A549 (cell line): Measurements from ENCODE around the gene RAD51B.

Experiments
- HOXA7 ChIP-seq: fragments of 250-450 bp; sonication (Bioruptor Pico); IDR thresholded peaks from 2 replicates; pipeline ENCODE4 v1.5.0; 2020; ENCODE audit warnings: mild to moderate bottlenecking, moderate library complexity
- MAX ChIP-seq: IDR thresholded peaks from 2 replicates; pipeline ENCODE4 v1.6.1; 2012
- MYC ChIP-seq: IDR thresholded peaks from 2 replicates; pipeline ENCODE4 v1.6.1; 2012; ENCODE audit warnings: mild to moderate bottlenecking, inconsistent platforms, low read length, improper control_type of control experiment, borderline replicate concordance
- TF ChIP-seq, protein P1 (sequence below): fragments of >200 bp; sonication (Bioruptor Twin); formaldehyde crosslinking; IDR thresholded peaks from 3 replicates; pipeline ENCODE4 v1.5.1; 2016

- TF ChIP-seq MYC (no peak), MAX (no peak), HOXA7 (CRISPR knock-in tag) (peak; percentile 81)
- TF ChIP-seq, protein P1, sequence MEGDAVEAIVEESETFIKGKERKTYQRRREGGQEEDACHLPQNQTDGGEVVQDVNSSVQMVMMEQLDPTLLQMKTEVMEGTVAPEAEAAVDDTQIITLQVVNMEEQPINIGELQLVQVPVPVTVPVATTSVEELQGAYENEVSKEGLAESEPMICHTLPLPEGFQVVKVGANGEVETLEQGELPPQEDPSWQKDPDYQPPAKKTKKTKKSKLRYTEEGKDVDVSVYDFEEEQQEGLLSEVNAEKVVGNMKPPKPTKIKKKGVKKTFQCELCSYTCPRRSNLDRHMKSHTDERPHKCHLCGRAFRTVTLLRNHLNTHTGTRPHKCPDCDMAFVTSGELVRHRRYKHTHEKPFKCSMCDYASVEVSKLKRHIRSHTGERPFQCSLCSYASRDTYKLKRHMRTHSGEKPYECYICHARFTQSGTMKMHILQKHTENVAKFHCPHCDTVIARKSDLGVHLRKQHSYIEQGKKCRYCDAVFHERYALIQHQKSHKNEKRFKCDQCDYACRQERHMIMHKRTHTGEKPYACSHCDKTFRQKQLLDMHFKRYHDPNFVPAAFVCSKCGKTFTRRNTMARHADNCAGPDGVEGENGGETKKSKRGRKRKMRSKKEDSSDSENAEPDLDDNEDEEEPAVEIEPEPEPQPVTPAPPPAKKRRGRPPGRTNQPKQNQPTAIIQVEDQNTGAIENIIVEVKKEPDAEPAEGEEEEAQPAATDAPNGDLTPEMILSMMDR, result no peak
These were observed 640.0 kb downstream of the RAD51B start for GRCh38 chr14:68459480-68460136.
